IPS DF 4.7 (cell line): ENCODE measurements around the gene NCAPD3.
"Not testable (repeated sequence)": the region's sequence is repeated elsewhere in the genome, so short reads cannot be mapped to it uniquely, and the experiment has no call there.

Experiments
- DNase-seq: peaks from one replicate; pipeline ENCODE4 v3.0.0-alpha.2; 2013; ENCODE audit warnings: low spot score; ENCODE audit errors: extremely low read depth

NCAPD3 gene

DNA sequence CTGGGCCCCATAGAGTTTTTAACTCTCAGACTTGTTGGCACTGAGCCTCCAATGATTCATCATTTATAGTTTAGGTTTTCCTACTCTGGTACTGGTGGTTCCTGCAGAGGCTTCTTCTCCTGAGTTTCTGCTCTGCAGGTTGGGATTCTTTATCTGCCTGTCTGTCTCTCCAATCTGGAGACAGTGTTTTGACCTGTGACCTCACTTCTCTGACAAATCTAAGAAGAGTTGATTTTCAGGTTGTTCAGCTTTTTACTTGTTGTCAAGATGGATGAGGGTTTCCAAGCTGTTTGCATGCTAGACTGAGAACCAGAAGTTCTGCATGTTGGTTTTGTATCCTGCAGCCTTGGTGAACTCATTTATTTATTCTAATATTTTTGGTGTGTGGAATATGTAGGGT is 91.0 kb downstream of the NCAPD3 start:
- DNase-seq, result no peak

DNA sequence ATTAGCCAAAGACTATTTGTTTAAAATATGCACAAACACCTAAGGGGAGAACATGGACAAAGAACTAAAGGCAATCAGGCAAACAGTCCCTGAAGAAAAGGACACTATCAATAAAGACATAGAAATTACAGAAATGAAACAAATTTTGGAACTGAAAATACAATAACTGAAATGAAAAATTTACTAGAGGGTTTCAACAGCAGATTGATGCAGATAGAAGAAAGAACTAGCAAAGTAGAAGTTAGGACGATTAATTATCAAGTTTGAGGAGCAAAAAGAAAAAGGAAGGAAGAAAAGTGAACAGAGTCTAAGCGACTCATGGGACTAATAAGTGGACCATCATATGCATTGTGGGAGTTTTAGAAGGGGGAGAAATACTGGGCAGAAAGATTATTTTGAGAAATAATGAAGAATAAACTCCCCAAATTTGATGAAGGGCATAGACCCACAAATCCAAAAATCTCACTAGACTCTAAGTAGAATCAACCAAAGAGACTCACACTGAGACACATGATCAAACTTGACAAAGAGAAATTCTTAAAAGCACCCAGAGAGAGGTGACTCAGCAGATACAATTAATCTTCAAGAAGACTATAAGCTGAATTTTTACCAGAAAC is 92.0 kb downstream of the NCAPD3 start:
- no peak for DNase-seq

DNA sequence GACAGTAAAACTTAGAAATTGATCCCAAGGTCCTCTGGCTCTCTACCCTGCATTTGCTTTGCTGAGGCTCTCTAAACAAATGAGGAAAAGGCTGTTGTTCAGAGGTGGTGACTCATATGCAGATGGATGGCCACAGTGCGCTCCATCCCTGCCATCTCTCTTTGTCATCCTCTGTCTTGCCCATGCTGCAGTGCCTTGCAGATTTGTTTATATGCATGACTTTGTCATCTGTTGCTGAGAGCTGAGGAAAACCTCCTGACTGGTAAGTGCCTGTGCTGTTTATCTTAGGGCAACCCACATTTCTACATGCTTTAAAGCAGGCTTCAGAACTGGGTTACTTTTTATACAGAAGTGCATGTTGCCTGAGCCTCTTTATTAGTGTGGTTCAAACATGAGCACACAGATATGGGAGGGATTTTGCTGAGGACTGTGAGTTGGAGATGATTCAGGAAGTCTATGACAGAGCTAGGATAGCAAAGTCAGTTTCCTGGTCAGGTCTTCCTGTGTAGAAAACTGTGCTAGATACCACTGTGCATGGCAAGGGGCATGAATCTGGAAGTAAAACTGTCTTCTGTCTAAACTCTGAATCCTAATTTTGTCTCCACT is 97.4 kb downstream of the NCAPD3 start:
- peak; percentile 30 for DNase-seq

DNA sequence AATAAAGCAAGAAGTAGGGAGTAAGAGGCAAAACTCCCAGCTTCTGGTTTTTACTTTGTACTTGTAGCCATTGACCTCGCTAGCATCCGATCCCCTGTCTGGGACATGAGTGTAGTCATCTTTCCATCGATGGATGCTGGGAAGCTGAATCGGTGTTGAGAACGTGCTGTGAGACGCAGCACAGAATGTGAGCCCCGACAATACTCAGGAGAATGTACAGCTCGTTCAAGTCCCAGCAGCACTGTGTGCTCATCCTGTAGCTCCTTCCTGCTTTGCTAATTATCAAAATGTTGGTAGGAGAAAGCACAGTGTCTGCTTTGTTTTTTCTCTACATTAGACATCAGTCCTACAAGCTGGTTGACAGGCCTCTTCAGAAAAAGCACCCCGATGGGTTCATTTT is 98.3 kb downstream of the NCAPD3 start:
- DNase-seq, result no peak

DNA sequence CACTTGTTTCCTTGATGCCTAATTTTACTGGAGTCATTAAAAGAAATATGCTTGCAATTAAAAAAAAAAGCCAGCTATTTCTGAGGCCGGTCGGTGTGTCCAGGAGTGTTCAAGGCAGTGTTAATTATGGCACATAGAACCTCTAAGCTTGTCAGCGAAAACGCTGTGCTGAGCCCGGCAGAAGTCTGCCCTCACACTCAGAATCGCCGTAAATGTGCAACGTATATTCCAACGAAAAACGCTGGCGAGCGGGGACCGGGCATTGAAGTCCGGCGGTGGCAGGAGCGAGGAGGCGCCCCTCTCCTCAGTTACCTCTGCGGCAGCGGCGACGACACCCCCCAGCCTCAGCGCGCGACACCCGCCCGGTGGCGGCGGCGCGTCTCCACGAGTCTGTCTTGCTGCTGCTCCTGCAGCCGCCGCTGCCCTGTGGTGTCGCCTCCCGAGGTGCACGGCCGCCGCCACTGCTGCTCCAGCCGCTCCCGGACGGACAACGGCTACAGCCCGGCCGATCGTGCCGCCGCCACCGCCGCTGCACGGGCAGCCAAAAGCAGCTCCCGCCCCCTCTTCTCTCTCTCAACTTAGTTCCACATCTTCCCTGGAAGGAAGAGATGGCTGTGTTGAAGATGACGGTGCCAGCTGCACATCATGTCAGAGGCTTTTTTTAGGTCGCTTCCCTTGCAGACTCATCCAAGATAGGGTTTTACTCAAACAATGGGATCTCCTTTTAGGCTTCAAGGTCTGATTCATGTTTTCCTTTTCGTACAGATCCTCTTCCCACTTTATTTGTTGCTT is 98.9 kb downstream of the NCAPD3 start:
- no peak for DNase-seq

DNA sequence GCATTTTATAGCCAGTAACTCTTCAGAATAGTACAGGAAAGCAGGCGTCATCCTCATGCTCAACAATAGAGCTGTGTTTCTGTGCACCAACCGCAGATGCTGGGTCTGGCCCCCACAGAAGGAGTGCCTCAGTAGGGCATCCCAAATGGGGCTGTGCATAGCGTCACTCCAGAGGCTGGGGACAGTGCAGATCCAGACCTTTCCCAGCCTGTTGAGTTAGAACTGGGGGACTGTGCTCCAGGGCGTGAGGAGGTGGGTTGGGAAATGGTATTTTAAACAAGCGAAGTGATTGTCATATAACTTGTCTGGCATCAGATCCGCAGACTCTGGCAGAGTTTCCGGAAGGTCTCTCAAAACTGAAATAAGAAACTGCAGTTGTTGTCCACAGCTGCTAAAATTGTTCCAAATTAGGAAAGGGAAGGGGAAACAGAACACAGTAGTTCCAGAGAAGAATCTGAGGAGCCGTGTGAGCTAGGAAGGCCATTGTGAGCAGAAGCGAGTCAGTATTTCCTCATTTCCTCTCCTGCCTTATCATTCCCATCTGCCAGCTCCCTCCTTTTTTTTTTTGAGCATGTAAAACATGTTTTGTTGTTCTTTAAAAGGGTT is 102.7 kb downstream of the NCAPD3 start:
- no peak for DNase-seq

DNA sequence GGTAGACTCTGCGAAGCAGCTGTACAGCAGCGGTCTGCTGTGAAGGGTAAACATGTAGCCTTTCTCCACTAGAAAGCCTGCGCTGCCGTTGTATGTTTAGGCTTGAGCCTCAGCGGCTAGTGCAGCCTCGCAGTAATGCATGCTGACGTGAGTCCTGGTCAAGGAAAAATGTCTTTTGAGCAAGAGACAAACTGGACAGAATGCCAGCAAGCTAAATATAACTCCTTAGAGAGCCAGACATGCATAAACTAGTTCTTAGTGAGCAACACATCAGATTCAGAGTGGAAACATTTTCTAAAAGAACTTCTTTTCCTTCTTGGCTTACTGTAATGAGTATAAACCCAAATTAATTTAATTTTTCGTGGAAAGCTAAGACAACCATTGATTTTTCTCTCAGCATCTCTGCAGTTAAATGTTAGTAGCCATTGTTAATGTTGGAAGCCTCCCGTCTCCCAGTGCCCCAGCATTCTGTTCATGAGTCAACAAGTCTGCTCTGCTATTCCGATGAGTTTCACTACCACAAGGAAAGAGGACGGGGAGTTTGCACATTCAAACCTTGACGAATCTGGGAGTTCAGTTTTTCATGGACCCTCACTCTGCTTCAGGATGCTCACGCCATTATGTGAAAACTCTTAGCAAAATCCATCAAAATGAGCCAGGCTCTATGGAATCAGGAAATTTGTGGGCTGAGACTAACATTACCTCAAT is 103.5 kb downstream of the NCAPD3 start:
- DNase-seq, result no peak

DNA sequence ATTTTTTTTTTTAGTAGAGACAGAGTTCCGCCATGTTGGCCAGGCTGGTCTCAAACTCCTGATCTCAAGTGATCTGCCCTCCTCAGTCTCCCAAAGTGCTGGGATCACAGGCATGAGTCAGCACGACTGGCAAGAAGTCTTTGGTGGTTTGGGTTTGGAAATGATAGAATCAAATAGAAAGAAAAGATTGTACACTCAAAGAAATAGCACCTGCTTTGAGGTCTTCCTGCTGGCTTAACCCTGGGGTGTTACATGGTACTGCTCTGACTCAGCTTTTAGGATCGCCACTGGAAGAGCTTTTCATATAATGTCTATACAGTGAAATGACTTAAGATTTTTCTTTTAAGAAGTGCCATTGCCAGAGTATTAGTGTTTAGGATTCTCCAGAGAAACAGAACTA is 104.7 kb downstream of the NCAPD3 start:
- no peak for DNase-seq

DNA sequence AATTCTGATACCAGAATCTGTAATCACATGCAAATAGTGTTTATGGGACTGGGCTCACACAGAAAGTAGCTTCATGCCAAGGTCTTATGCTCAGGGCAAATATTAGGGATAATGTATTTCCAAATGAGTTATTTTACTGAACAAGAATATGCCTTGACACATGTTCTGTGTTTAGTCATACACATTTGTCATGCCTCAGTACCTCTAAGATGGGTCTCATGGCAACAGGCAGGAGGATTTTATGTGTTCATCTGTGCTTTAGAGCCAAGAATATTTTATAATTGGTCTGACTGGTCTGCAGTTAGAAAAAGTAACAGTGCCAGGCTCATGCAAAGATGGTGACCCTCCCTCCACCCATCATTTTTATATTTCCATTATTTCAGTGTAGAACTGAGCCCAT is 105.8 kb downstream of the NCAPD3 start:
- no peak for DNase-seq

DNA sequence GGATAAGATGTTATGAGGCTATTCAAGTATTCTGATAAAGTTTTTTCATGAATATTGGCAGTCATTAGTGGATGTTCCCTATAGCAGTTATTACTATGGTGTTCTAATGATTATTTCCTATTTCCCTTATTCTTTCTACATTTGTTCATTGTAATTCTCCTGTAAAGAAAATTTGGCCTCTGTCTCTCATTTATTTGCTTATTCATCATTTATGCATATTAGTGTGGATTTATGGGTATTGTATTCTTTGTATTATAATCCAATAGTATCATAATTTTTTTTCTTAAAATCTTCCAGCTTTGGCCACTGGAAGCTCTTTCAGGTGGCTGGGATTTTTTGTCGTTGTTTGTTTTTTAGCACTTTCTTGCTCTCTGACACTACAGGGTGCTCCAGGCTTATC is 107.6 kb downstream of the NCAPD3 start:
- no peak for DNase-seq

DNA sequence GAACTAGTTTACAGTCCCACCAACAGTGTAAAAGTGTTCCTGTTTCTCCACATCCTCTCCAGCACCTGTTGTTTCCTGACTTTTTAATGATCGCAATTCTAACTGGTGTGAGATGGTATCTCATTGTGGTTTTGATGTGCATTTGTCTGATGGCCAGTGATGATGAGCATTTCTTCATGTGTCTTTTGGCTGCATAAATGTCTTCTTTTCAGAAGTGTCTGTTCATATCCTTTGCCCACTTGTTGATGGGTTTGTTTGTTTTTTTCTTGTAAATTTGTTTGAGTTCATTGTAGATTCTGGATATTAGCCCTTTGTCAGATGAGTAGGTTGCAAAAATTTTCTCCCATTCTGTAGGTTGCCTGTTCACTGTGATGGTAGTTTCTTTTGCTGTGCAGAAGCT is 110.0 kb downstream of the NCAPD3 start:
- not testable (repeated sequence) for DNase-seq

DNA sequence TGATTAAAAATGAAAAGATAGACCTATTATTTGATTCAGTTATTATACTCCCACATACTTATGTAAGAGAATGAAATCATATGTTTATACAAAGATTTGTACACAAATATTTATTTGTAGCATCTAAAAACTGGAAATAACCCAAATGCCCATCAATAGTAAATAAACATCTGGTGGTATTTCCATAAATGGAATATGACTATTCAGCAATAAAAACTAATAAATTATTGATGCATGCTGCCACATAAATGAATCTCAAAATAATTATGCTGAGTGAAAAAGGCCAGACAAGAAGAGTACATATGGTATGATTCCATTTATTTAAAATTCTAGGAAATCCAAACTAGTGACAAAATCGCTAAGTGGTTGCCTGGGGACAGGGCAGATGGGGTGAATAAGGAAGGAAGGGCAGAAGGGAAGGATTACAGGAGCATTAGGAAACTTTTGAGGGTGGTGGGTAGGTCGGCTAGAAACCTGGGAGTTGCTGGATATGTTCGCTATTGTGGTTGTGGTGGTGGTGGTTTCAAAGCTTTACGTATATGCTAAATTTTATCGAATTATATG is 113.4 kb downstream of the NCAPD3 start:
- no peak for DNase-seq
